CD4-positive, CD25-positive, alpha-beta regulatory T cell (primary cell): Measurements from ENCODE around the gene NCK2. TPM values are rescaled to one million over a fixed set of nuclear protein-coding genes. Genes with fewer than 3 reads are reported as not detected.
A peak's percentile ranks its signal among the peaks of the same experiment; 100 is the strongest.

Source experiments
- ATAC-seq, 2 donors: fragments of 150-1000 bp; cut with Tn5 transposase; one replicate each; pipeline ENCODE4 v1.10.0; 2021; ENCODE audit warnings: low read depth in 2 of 2, moderate number of reproducible peaks in 2 of 2, moderate library complexity in 1 of 2
- DNase-seq, 3 donors: peaks; one replicate each; pipeline versions ENCODE4 v3.0.0 to v3.0.0-alpha.2; 2012 to 2022; ENCODE audit warnings: mixed read lengths in 1 of 3
- H3K27ac ChIP-seq: one replicate; pipeline ENCODE4 v1.7.0; 2013; ENCODE audit warnings: mild to moderate bottlenecking, low read length; ENCODE audit not compliant: insufficient read depth, poor library complexity, severe bottlenecking
- H3K27me3 ChIP-seq: one replicate; pipeline ENCODE4 v1.7.0; 2013; ENCODE audit warnings: low read length; ENCODE audit not compliant: control insufficient read depth, insufficient read depth
- H3K36me3 ChIP-seq: one replicate; pipeline ENCODE4 v1.7.0; 2013; ENCODE audit warnings: mild to moderate bottlenecking, low read length, moderate library complexity; ENCODE audit not compliant: control insufficient read depth, insufficient read depth
- H3K4me1 ChIP-seq: 2 replicates; pipeline ENCODE4 v1.7.0; 2013; ENCODE audit warnings: mild to moderate bottlenecking, low read length; ENCODE audit not compliant: insufficient read depth, control insufficient read depth, poor library complexity, severe bottlenecking
- H3K4me3 ChIP-seq: one replicate; pipeline ENCODE4 v1.7.0; 2013; ENCODE audit warnings: low read depth, mild to moderate bottlenecking, low read length, moderate library complexity
- H3K9me3 ChIP-seq, 2 experiments: 1 replicate in 1 of 2; 2 replicates in 1 of 2; pipeline ENCODE4 v1.7.0; 2013; ENCODE audit warnings: low read length in 2 of 2, mild to moderate bottlenecking in 1 of 2, moderate library complexity in 1 of 2; ENCODE audit not compliant: control insufficient read depth in 2 of 2
- H3K27ac Mint-ChIP-seq, 3 donors: one replicate each; pipeline ENCODE4 v1.8.0; 2020 to 2022; ENCODE audit warnings: mild to moderate bottlenecking in 3 of 3, mixed read lengths in 3 of 3, moderate library complexity in 2 of 3
- H3K27me3 Mint-ChIP-seq: one replicate; pipeline ENCODE4 v1.8.0; 2022; ENCODE audit warnings: mild to moderate bottlenecking, mixed read lengths
- H3K36me3 Mint-ChIP-seq: one replicate; pipeline ENCODE4 v1.8.0; 2020; ENCODE audit warnings: mixed read lengths
- H3K4me1 Mint-ChIP-seq, 4 donors: one replicate each; pipeline ENCODE4 v1.8.0; 2020 to 2022; ENCODE audit warnings: mixed read lengths in 4 of 4, mild to moderate bottlenecking in 1 of 4
- H3K4me3 Mint-ChIP-seq, 4 donors: one replicate each; pipeline ENCODE4 v1.8.0; 2020 to 2022; ENCODE audit warnings: mild to moderate bottlenecking in 4 of 4, mixed read lengths in 4 of 4, moderate library complexity in 3 of 4
- H3K9me3 Mint-ChIP-seq, 7 donors: one replicate each; pipeline ENCODE4 v1.8.0; 2020 to 2022; ENCODE audit warnings: mixed read lengths in 7 of 7, mild to moderate bottlenecking in 3 of 7, moderate library complexity in 2 of 7
- polyA plus RNA-seq, 4 donors: library from polyadenylated mRNA; unstranded; fragments of 300-500 nt; fragmentation: Illumina TruSeq; gene quantifications; one replicate each; pipeline ENCODE4 v1.2.3, GENCODE V29; 2021
- total RNA-seq: library from RNA; stranded (reverse); gene quantifications from one replicate; pipeline ENCODE4 v1.2.3, GENCODE V29; 2022

The NCK2 gene
- total and polyA plus RNA-seq, 5 donors from 2014 or later, result 44.8 to 167 (median 60.5) TPM

DNA sequence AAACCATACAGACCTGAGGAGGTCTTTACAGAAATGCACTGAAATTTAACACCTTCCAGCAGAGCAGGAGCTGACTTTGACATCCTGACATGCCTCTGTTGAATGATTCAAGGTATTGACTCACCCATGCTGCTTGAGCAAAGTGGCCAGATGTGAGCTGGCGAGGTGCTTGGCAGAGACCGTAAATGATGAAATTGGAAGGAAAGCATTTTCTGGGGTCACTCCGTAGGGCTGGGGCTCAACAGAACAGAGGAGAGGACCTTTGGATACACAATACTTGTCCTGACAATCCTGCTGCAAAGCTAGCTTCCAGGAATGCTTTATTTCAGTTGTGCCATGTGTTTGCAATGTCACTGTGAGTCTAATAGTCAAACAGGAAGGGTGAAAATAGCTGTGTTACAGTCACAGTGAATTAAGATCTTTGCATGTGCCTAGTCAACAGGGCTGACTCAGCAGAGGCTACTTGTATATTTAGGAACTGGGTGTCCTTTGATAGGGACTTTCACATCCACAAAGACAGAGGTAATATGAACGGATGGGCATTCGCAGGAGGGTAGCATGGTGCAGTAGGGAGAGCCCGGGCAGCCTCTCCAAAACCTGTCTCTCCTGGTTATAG, 31.6 kb upstream of the NCK2 start:
- peaks cover 0 to 4% (median 0%) of the 10 kb centered on the region in 7 donors for H3K9me3 Mint-ChIP-seq
- peaks cover 0 to 7% (median 2%) of the 10 kb centered on the region in 4 donors for H3K4me1 Mint-ChIP-seq

DNA sequence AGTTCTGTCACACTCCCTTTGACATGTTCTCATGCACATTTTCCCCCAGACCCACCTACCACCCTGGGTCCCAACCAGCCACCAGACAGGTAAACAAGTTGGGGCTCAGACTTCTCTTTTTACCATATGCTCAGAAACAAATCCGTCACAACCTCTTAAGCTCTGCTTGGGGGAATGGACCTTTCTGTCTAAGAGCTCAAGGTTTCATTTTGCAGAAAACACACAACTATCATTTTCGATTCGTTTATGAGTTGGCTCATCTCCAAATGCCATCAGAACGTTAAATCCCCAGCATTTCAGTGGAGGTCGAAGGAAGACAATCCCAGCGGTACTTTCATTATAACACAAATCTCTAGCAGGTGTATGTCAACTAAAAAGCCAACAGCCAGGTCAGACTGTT, 30.6 kb upstream of the NCK2 start:
- no peak overlapping the region for H3K27ac ChIP-seq
- H3K4me1 ChIP-seq, result no peaks in the 10 kb centered on the region
- Mint-ChIP-seq H3K27me3 (peaks cover 23% of the 10 kb centered on the region), H3K4me1 (peaks cover 0 to 3% (median 1%) of the 10 kb centered on the region in 4 donors), H3K36me3 (no peaks in the 10 kb centered on the region), H3K4me3 (no peak overlapping the region), H3K27ac (no peak overlapping the region), H3K9me3 (peaks cover 0 to 4% (median 0%) of the 10 kb centered on the region in 7 donors)
- no peaks in the 10 kb centered on the region for H3K9me3 ChIP-seq
- DNase-seq (no peak), ATAC-seq (no peak)
- H3K36me3 ChIP-seq, result no peaks in the 10 kb centered on the region
- peaks cover 4% of the 10 kb centered on the region for H3K27me3 ChIP-seq
- H3K4me3 ChIP-seq, result no peak overlapping the region

More for the DNA sequence above, 31.6 kb upstream of the NCK2 start:
- ATAC-seq (no peak), DNase-seq (no peak)
- Histone ChIP-seq H3K27me3 (peaks cover 2% of the 10 kb centered on the region), H3K36me3 (no peaks in the 10 kb centered on the region), H3K9me3 (no peaks in the 10 kb centered on the region), H3K4me1 (no peaks in the 10 kb centered on the region), H3K27ac (no peak overlapping the region), H3K4me3 (no peak overlapping the region)
- no peaks in the 10 kb centered on the region for H3K36me3 Mint-ChIP-seq
- H3K27ac Mint-ChIP-seq, result no peak overlapping the region
- H3K27me3 Mint-ChIP-seq, result peaks cover 27% of the 10 kb centered on the region
- H3K4me3 Mint-ChIP-seq, result no peak overlapping the region

DNA sequence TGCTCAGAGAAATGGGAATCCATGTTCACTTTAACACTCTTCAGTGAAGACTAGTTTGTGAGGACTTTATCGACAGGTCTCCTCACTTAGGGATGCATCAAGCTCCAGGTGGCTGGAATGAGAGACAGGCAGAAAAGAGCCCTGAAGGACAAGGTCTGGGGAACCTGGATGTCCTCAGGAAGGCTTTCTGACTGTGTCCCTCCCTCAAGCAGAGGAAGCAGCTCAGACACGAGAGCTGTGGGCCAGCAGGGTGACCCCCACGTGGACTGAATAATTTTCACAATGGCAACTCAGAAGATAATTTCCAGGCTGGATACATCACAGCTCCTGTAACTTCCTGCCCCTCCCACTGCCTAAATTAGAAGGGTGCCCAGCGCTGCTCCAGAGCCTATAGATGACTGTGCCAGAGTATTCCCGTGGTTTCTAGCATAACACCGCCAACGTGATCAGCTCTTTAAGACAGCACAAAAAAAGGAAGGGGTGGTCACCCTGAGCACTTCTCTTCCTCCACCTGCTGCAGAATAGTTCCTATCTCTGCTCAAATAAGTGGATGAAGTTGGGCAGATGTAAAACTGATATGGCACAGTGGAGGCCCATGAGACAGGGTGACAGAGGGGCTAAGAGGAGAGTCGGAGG, 25.7 kb upstream of the NCK2 start:
- peak overlapping the region in 1 of 3 donors; percentile 56 for H3K27ac Mint-ChIP-seq
- DNase-seq, result no peak

DNA sequence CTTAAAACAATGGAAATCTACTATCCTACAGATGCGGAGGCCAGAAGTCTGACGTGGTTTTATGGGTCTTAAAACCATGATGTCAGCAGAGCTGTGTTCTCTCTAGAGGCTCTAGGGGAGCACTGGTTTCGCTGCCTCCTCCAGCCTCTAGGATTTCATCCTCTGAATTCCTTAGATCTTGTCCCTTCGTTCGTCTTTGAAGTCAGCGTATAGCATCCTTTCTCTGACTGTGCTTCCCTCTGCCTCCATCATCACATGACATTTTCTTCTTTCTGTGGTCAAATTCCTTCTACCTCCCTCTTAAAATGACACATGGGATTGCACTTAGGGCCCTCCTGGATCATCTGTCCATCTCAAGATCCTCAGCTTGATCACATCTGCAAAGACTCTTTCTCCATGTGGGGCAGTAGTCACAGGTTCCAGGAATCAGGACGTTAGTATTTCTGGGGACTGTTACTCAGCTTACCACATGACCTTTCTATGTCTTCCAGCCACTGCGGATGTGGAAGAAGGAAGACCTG, 22.7 kb upstream of the NCK2 start:
- Mint-ChIP-seq H3K9me3 (peaks cover 0 to 6% (median 2%) of the 10 kb centered on the region in 7 donors), H3K4me3 (no peak overlapping the region), H3K36me3 (peaks cover 6% of the 10 kb centered on the region), H3K27me3 (peaks cover 15% of the 10 kb centered on the region), H3K4me1 (peaks cover 4 to 12% (median 6%) of the 10 kb centered on the region in 4 donors), H3K27ac (no peak overlapping the region)
- ATAC-seq (peak in 1 of 2 donors; percentile 31), DNase-seq (peak in 1 of 3 donors; percentile 77)
- no peaks in the 10 kb centered on the region for H3K36me3 ChIP-seq
- peaks cover 0 to 4% of the 10 kb centered on the region in 2 experiments for H3K9me3 ChIP-seq
- no peaks in the 10 kb centered on the region for H3K4me1 ChIP-seq
- H3K4me3 ChIP-seq, result no peak overlapping the region
- no peak overlapping the region for H3K27ac ChIP-seq
- peaks cover 4% of the 10 kb centered on the region for H3K27me3 ChIP-seq

More for the DNA sequence above, 25.7 kb upstream of the NCK2 start:
- H3K36me3 ChIP-seq, result no peaks in the 10 kb centered on the region
- H3K4me1 Mint-ChIP-seq, result peaks cover 4 to 10% (median 6%) of the 10 kb centered on the region in 4 donors
- no peak for ATAC-seq
- H3K27me3 ChIP-seq, result peaks cover 4% of the 10 kb centered on the region
- H3K36me3 Mint-ChIP-seq, result no peaks in the 10 kb centered on the region
- H3K4me3 Mint-ChIP-seq, result no peak overlapping the region
- peaks cover 23% of the 10 kb centered on the region for H3K27me3 Mint-ChIP-seq
- no peak overlapping the region for H3K4me3 ChIP-seq
- no peak overlapping the region for H3K27ac ChIP-seq
- H3K9me3 ChIP-seq, result no peaks in the 10 kb centered on the region
- no peaks in the 10 kb centered on the region for H3K4me1 ChIP-seq
- H3K9me3 Mint-ChIP-seq, result peaks cover 0 to 4% (median 0%) of the 10 kb centered on the region in 7 donors

DNA sequence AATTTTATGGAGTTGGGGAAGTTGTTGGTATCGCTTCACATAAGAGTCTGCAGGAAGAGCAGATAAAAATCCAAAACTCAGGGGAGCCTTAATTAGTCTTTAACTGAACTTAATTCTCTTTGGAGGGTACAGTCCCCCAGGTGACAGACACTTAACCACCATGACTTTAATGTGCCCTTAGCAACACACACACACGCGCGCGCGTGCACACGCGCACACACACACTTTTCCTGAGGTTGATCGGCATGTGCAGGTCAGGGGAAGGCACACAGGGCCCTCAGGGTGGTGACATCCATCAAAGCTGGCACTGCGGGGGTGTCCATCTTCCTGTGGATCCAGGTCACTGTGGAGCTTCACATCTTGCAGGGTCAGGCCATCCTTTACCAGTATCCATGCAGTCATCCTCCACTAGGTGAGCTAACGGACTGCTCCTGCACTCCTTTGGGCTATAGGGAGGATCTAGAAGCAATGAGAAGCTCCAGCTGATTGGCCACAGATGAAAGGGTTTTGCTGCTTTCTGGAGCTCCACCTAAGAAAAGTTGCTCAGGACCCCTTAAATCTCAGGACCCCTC, 21.9 kb upstream of the NCK2 start:
- Mint-ChIP-seq H3K27ac (no peak overlapping the region), H3K4me3 (no peak overlapping the region), H3K36me3 (peaks cover 6% of the 10 kb centered on the region), H3K9me3 (peaks cover 0 to 6% (median 2%) of the 10 kb centered on the region in 7 donors), H3K27me3 (peaks cover 8% of the 10 kb centered on the region), H3K4me1 (peaks cover 4 to 10% (median 5%) of the 10 kb centered on the region in 4 donors)
- DNase-seq (no peak), ATAC-seq (no peak)
- no peaks in the 10 kb centered on the region for H3K36me3 ChIP-seq
- peaks cover 0 to 11% of the 10 kb centered on the region in 2 experiments for H3K9me3 ChIP-seq
- no peak overlapping the region for H3K4me3 ChIP-seq
- H3K27ac ChIP-seq, result no peak overlapping the region
- H3K27me3 ChIP-seq, result peaks cover 4% of the 10 kb centered on the region
- no peaks in the 10 kb centered on the region for H3K4me1 ChIP-seq

DNA sequence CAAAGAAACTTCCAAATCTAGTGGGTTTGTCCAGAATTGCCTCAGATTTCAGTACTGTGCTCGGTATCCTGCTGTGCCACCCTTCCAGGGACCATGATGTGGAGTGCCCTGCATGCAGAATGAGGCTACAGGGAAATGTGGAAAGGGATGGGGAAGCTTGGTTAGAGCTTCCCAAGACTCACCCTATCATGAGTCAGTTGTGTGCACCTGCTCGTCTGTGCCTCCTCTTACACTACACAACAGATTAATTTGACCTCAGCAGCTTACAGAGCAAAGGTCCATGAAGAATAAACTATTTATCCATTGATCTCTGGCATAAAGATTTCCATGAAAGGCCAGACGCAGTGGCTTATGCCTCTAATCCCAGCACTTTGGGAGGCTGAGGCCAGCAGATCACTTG, 21.3 kb upstream of the NCK2 start:
- H3K4me1 Mint-ChIP-seq, result peaks cover 4 to 10% (median 5%) of the 10 kb centered on the region in 4 donors
- H3K27ac Mint-ChIP-seq, result no peak overlapping the region
- no peaks in the 10 kb centered on the region for H3K27me3 ChIP-seq
- no peak overlapping the region for H3K27ac ChIP-seq
- H3K36me3 Mint-ChIP-seq, result peaks cover 6% of the 10 kb centered on the region
- H3K9me3 ChIP-seq, result peaks cover 0 to 11% of the 10 kb centered on the region in 2 experiments
- ATAC-seq (no peak), DNase-seq (no peak)
- H3K4me3 Mint-ChIP-seq, result no peak overlapping the region
- H3K4me3 ChIP-seq, result no peak overlapping the region
- no peaks in the 10 kb centered on the region for H3K36me3 ChIP-seq
- peaks cover 6% of the 10 kb centered on the region for H3K27me3 Mint-ChIP-seq
- H3K9me3 Mint-ChIP-seq, result peaks cover 0 to 6% (median 2%) of the 10 kb centered on the region in 7 donors
- H3K4me1 ChIP-seq, result no peaks in the 10 kb centered on the region

DNA sequence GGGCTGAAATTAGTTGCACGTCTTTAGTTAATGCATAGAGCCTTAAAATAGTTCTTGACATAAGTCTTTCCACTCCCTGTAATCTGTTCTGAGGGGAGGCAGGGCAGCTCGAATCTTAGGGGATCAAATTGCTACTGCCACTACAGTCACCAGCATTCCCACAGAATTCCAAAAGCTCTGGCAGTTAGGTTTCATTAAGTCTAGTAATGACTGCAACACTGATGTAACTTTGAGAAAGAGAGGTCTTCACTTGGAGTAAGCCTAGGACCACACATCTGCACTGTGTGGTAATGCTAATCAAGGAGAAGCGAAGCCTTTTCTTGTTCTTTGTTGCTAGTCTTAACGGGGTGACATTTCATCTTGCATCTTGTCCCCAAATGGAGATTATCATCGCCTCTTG, 19.3 kb upstream of the NCK2 start:
- Mint-ChIP-seq H3K27me3 (peaks cover 4% of the 10 kb centered on the region), H3K9me3 (peaks cover 0 to 6% (median 2%) of the 10 kb centered on the region in 7 donors), H3K36me3 (peaks cover 6% of the 10 kb centered on the region), H3K27ac (peak overlapping the region in 1 of 3 donors; percentile 42), H3K4me3 (no peak overlapping the region), H3K4me1 (peaks cover 4 to 10% (median 5%) of the 10 kb centered on the region in 4 donors)
- ATAC-seq (no peak), DNase-seq (no peak)
- no peak overlapping the region for H3K4me3 ChIP-seq
- H3K27me3 ChIP-seq, result no peaks in the 10 kb centered on the region
- no peaks in the 10 kb centered on the region for H3K4me1 ChIP-seq
- H3K9me3 ChIP-seq, result peaks cover 0 to 11% of the 10 kb centered on the region in 2 experiments
- no peak overlapping the region for H3K27ac ChIP-seq
- no peaks in the 10 kb centered on the region for H3K36me3 ChIP-seq
